Kasumi-1 (cell line): ENCODE results near the gene HNRNPL.

Source experiments
- DNase-seq, 2 experiments: peaks; one replicate each; lab custom pipeline; 2025; lab: John Stamatoyannopoulos, UW

The HNRNPL gene

GRCh38 chr19:38845374-38846024 lies 4.3 kb downstream of the HNRNPL start:
- DNase-seq, result no peak

DNA sequence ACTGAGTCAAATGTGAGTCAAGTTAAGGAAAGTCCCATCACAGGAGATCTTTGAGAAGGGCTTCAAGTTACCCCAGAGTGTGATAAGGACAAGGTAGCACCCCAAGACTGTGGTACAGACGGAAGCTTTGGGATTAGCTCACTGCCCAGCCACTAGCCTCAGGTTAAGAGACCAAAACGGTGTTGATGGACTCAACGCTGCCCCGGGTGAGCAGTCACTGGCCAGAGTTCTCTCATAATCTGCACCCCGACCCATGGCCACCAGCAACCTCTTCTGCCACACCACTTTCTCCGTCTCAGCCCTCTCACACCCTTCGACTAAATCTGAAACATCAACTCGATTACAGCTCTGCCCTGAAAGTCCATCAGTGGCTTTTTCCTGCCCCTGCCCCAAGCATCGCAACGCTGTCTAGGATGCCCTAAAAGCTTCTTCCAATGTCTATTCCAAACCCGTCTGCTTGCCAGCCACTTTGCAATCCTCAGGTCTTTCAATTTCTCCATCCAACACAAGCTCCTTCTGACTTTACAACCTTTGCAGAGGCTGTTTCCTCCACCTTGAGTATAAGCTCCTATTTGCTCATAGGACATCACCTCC lies 5.6 kb downstream of the HNRNPL start:
- no peak for DNase-seq

DNA sequence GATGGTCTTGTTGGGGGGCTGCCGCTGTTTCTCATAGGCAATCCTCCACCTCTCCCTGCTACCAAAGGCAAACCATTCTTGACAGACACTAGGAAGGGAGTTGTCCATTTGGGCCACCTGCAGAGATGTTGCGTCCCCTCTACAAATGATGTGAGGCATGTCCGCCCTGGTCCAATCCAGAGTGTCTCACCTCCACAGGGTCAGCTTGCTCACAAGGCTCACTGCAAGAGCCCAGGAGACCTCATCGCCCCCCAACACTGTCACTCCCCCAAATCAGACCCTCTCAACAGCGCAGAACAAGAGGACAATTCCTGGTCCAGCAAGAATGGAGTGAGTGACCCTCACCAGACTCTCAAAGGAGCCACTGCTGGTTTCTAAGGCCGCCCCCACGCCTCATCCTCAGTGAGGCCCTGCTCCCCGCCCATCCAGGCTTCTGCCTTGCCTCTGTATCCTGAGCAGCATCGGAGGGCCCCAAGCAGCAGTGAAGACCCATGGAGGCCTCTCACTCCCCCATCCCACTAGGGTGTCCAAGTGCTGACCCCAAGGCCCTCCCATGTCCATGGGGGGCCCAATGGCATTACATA lies 6.5 kb downstream of the HNRNPL start:
- no peak for DNase-seq

GRCh38 chr19:38842439-38843174 lies 7.2 kb downstream of the HNRNPL start:
- no peak for DNase-seq

DNA sequence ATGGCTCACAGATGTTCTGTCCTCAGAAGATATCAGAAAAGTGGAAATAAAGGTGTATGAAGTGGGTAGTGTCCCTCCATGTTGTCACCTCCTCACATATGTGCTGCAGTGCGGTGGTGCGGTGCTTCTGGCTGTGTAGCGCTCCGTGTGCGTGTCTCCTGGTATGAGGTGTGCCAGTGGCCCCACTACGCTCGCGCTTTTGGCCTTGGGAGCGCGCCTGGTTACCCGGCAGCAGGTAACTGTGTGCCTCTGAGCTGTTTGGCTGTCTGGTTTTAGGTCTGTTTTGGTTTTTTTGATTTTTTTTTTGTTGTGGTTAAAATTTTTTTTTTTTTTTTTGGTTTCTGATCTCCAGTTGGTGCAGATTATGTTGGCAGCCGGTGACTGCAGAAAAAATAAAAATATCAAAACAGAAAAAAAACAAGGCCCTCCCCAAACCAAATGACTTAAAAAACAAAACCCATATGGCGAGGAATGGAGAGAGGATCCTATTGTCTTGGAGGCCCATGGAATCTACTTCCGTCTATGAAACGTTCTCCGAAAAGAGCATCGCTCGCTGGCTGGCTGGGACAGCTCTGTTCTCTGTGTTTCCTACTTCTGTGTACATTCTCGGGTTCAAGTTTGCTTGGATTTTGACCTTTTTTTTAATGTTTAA lies 7.9 kb downstream of the HNRNPL start:
- DNase-seq, result no peak

GRCh38 chr19:38841180-38841766 lies 8.5 kb downstream of the HNRNPL start:
- DNase-seq, result no peak

- no peak for DNase-seq
Observed at GRCh38 chr19:38840583-38840968, 9.2 kb downstream of the HNRNPL start.

DNA sequence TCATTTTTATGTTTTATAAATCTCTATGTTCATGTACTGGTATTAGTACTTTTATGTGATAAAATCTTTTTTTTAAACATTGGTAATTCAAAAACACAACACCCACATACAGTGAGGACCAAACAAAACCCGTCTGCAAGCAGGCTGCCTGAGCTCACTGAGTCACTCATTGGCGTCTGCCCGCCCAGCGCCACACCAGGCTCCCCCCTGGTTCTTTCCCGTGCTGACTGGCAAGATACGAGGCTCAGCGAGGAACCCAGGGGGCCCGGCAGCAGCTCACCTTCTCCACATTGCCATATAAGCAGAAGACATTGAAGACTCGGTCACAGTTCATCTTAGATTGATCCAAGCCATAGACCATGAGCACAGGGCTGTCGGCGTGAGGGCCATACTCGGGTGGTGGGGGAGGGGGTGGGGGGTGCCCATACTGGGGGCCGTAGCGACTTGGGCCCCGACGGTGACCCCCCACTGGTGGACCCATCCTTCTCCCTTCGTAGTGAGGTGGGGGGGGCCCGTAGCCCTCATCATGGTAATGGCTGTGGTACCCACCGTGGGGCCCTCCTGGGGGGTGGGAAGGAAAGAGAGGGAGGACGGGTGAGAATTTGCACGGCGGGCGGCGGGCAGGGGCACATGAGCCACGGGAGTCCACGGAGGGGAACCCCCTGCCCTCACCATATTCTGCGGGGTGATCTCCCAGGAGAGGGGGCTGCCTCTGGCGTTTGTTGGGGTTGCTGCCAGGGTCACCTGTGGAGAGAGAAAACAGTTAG lies 9.8 kb downstream of the HNRNPL start:
- no peak for DNase-seq

- DNase-seq, result no peak
Observed at GRCh38 chr19:38838986-38839761, 10.6 kb downstream of the HNRNPL start.

DNA sequence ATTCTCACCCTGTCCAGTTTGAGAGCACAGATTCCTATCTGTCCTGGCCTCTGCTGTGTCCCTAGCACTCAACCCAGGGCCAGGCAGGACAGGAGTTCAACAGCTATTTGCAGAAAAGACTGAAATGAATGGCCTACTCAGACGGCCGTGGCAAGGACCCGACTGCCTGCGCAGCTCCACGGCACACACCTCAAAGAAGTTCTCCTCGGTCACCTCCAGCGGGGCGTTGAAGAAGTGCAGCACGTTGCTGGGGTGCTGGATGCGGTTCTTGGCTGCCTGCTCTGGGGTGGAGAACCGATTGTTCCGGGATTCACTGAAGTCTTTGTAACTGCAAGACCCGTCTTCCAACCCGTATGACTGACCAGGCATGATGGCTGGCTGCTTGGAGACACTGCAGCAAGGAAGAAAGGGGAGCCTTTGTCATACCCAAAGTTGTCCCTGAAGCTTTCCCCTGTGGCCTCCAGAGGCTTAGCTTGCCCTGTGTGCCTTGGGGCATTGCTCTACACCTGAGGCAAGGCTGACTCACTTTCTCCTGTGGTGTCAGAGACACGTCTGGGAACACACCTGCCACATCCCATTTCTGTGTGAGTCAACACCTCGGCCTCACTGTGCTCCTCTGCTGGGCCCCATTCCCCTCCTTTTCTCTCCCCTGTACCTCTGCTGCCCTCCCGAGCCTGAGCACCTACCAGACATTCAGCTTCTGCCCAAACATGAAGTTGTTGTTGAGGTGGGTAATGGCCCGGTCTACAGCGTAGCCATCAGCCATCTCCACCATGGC lies 11.4 kb downstream of the HNRNPL start:
- no peak for DNase-seq

DNA sequence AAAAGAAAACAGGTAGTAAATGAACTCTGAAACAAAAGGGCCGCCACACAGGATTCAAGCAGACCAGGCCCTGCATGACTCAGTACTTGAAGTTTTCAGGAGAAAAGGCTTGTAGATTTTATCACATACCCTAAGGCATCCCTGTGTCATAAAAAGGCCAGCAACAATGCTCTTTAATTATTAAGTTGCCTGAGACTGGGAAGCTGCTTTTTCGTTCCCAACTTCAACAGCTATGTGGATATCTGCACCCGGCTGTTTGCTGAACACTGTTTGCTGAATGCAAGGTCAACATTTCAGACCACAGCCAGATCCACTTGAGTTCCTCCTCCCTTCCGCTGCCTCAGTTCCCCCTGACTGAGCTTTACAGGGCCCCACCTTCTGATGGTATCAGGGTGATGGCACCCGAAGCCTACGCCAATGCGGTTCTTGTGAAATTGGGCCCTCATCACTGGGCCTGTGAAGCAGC lies 12.1 kb downstream of the HNRNPL start:
- no peak for DNase-seq

- DNase-seq, result no peak
Observed at GRCh38 chr19:38836983-38837626, 12.7 kb downstream of the HNRNPL start.

- no peak for DNase-seq
Observed at GRCh38 chr19:38836159-38836982, 13.4 kb downstream of the HNRNPL start.

DNA sequence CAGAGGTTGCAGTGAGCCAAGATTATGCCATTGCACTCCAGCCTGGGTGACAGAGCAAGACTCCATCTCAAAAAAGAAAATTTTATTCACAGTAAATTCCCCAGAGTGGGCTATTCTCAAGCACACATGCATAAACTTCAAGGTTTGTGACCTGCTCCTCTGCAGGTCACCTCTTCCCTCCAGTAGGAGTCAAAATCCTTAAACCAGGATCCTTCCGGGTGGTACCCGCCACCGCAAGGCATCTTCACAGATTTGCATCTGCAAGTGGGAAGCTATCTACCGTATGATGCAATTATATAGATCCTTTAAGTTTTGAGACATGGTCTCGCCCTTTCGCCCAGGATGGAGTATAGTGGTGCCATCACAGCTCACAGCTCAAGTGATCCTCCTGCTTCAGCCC lies 15.2 kb downstream of the HNRNPL start:
- no peak for DNase-seq

DNA sequence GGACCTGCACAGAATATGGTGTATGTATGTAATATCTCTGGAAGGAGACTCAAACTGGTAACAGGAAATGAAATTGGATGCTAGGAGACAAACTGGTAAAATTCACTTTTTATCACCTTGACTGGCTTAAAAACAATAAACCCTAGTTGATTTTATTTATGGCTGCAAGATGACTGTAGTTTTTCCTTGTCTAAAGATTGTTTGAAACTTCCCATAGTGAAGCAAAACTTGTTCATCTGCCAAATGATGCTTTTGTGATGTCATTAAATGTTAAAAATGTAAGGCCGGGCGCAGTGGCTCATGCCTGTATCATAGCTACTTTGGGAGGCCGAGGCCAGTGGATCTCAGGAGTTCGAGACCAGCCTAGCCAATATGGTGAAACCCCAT lies 15.7 kb downstream of the HNRNPL start:
- DNase-seq, result no peak

GRCh38 chr19:38833092-38833425 lies 16.7 kb downstream of the HNRNPL start:
- no peak for DNase-seq

- no peak for DNase-seq
Observed at GRCh38 chr19:38831142-38831605, 18.6 kb downstream of the HNRNPL start.

- no peak for DNase-seq
Observed at GRCh38 chr19:38830039-38830733, 19.6 kb downstream of the HNRNPL start.
